ENCODE results near the gene HAND2.
A peak's percentile ranks its signal among the peaks of the same experiment; 100 is the strongest.

Gene HAND2

GRCh38 chr4:173482330-173482931 lies 47.6 kb downstream of the HAND2 start:
- TF ChIP-seq CTCF (IDR thresholded peaks at IDR 0.05) = no peak
- H3K4me3 ChIP-seq = no peak overlapping the region
- H3K27ac ChIP-seq = no peak overlapping the region
- DNase-seq (ENCODE audit: low spot score) = no peak

GRCh38 chr4:173478913-173479283 lies 51.1 kb downstream of the HAND2 start:
- no peak for DNase-seq (ENCODE audit: low spot score)
- H3K4me3 ChIP-seq = no peak overlapping the region
- H3K27ac ChIP-seq = peak overlapping the region in 1 of 2 donors; percentile 5
- TF ChIP-seq CTCF (IDR thresholded peaks at IDR 0.05) = no peak

- DNase-seq (ENCODE audit: low spot score) = no peak
- Histone ChIP-seq H3K27ac (peak overlapping the region in 1 of 2 donors; percentile 5), H3K4me3 (no peak overlapping the region)
- no peak for TF ChIP-seq CTCF (IDR thresholded peaks at IDR 0.05)
Observed at GRCh38 chr4:173478201-173478912, 51.7 kb downstream of the HAND2 start.

GRCh38 chr4:173477016-173477415 lies 53.0 kb downstream of the HAND2 start:
- TF ChIP-seq CTCF (IDR thresholded peaks at IDR 0.05) = no peak

More at GRCh38 chr4:173477016-173477415, 53.0 kb downstream of the HAND2 start:
- H3K27ac ChIP-seq = no peak overlapping the region
- H3K4me3 ChIP-seq = no peak overlapping the region
- DNase-seq (ENCODE audit: low spot score) = no peak
